GM19397 (cell line): Measurements from ENCODE around the gene GALNT18.

Experiments used
- ATAC-seq: cut with Tn5 transposase; IDR thresholded peaks from one replicate; pipeline ENCODE4 v1.9.1; 2021; ENCODE audit warnings: mild to moderate bottlenecking, moderate library complexity; ENCODE audit not compliant: unreplicated experiment

GALNT18 gene

DNA sequence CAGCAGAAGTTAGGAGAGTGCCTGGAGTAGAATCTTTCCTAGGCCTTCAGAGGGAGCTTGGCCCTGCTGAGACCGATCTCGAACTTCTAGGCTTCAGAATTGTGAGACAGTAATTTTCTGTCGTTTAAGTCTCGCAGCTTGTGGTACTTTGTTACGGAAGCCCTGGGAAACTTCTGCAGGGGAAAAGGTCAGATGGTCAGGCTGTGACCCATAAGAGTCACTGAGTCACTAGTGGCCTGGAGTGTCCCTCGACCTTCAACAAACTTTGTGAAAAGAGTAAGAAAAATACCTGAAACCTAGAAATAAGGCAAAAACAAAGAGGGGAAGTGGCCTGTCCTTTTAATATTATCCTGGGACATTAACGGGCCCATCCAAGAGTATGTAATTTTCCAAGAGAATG is 303.3 kb downstream of the GALNT18 start:
- ATAC-seq, result no peak

DNA sequence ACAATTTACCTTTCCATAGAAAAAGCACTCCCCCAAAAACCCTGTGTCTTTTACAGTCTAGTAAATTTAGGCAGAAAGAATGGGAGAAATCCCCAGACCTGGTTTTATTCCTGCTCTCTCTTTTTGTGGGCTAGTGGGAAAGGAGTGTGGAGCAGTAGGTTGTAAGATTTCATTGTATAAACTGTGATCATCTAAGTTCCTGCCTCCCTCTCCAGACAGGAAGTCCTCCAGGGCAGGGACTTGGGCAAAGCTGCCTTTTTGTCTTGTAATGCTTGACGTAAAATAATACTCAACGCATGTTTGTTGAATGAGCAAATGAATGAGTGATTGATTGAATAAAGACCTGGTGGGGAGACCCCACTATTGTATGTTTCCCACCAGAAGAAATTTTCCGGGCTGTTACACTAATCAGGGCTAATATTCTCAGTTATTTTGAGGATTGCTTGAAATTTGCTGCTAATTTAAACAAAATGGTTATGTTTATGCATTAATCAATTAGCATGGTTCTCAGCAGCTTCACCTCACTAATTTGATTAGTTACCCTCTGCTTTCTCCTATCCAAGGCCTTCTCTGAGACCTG is 305.1 kb downstream of the GALNT18 start:
- no peak for ATAC-seq

DNA sequence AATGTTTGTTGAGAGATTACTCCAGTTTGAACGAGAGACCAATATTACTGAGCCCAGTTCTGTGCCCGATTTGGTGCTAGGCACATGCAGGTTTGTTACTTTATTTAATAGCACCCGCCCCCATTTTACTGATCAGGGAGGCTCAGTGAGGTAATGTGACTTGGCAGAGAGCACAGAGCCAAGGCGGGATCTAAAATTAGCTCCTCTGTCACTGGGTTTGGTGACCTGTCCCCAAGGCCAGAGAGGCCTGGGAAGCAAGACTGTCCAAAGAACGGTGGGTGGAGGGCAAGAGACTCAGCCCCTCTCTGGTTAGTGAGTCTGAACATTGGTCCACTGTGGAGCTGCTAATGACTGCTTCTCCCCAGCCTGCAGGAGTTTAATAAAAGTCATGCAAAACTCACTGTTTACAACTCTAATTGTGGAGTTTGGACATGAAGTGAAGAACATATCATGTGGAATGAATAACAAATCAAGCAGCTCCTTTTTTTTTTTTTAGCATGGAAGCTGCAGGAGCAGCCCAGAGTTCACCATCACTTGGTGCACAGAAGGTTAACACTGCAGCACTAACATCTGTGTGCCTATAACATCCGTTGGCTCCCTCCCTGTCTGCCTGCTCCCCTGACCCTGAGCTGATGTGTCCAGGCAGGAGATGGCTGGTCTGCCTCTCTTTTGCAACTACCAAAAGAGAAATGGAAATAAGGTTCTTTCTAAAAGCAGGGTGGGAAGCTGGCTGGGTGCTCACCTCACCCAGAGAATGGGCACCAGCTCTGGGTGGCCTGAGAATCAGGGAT is 307.7 kb downstream of the GALNT18 start:
- ATAC-seq, result no peak

- ATAC-seq, result no peak
Measured at GRCh38 chr11:11313426-11313825, 308.4 kb downstream of the GALNT18 start.

DNA sequence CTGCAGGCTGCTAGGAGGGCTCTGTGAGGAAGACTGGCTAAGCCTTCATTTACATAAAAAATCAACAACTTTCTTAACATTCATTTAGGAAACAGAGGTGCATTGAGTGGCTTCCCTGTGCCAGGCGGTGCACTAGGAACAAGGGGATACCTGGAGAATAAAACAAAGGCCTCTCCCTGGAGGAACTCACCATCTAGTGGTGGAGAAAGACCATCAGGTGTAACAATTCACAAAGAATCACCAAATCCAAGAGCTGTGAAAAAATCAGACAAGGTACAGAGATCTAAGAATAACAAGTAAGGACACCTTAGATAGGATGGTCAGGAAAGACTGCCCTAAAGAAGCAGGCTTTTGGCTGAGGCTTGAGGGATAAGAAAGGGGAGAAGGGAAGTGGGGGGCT is 309.1 kb downstream of the GALNT18 start:
- ATAC-seq, result no peak

DNA sequence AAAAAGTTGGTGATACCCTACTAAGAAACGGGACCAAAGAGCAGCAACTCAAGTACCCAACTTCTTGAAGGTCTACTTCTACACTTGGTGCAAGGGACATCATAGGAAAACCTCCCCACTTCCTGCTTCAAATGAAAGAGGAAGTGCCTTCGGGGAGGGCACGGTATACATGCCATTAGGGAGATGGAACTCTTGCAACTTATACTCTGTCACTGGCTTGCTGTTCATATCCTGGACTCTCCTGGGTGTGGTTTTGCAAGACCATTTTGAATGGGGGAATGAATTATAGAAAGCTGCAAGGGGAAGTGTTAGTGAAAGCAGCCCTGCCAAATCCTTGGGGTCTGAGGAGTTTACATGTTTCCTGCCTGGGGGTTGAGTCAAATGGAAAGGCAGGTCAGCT is 310.6 kb downstream of the GALNT18 start:
- no peak for ATAC-seq

DNA sequence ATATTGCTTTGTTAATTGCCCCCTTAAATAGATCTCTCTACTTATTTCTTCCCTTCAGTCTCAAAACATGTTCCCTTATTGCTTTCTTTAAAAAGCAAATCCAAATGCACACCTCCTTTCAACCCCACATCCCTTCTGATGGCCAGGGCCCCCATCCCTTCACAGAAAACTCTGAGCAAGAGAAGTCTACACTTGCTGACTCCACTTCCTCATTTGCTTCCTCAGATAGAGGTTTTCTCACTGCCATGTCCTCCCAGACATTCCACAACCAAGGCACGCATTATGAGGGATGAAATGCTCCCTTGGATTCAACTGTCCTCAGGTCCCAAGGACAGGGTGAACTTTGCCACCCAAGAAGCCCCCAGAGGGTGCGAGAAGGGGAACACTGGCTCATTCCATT is 311.9 kb downstream of the GALNT18 start:
- ATAC-seq, result no peak

DNA sequence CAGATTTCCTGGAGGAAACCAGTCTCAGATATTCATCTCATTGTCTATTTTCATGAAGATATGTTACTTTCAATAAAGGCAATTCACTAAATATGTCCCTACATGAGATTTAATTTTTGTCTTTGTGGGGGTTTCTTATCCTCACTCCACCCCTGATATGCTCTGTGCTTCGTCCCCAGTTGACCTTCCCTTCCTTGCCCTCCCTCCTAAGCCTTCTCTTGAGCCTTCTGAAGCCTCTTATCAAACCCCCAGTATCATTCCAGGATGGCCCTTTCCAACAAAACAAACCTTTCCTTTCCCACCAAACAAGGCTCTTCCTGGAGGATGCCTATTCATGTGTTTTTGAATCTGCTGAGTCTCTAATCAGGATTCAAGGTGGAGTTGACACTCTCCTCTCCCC is 313.6 kb downstream of the GALNT18 start:
- ATAC-seq, result no peak

DNA sequence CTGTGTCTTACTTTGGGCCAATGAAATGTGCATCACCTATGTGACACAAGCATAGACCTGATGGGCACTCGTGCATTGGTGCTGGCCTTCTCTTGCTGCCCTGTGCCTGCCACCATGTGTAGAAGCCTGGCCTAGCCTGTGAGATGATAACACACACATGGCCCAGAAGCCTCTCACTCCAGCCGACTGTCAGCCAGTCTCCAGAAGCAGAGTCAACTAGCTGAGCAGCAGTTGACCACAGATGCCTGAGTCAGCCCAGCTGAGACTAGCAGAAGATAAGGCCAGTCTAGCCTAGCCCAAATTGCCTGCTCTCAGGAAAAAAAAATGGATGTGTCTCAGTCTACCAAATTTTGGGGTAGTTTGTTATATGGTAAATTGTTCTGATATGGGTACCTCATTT is 314.9 kb downstream of the GALNT18 start:
- ATAC-seq, result no peak

- ATAC-seq, result no peak
Measured at GRCh38 chr11:11304550-11304949, 317.3 kb downstream of the GALNT18 start.

DNA sequence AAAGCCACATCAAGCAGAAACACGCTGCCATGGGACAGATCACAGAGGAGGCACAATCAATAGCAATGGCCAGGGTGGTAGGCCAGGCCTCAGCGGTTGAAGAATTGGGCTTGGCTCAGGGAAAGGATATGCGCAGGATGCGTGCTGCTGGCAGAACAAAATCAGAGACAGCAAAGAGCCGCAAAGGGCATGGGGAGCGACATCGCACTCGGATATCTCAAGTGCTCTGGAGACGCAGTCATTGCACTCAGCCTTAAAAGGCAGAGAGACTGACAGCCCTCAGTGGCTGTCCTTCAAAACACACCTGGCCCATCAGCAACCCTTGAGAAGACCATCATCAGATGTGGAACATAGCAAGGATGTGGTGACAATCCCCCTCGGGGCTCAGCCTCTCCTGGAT is 319.2 kb downstream of the GALNT18 start:
- no peak for ATAC-seq

DNA sequence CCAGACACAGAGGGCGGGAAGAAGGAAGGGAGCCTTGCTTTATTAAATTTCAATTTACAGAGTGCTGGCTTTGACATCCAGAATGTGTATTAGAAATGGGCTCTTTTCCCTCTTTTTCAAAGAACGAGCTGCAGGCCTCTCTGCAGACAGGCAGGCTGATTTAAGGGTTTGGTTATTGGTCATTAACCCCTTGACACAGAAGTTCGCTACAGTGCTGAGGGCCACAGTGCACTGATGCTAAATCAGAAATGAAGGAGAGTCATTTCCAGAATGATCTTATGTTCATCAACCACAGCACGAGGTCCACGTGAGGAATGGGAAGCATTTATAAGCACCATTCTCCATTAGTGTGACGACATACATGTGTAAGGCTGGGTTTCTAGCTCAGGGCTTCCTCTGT is 320.6 kb downstream of the GALNT18 start:
- ATAC-seq, result no peak

GRCh38 chr11:11297578-11297977 is 324.2 kb downstream of the GALNT18 start:
- ATAC-seq, result no peak

GRCh38 chr11:11296434-11296833 is 325.4 kb downstream of the GALNT18 start:
- no peak for ATAC-seq

DNA sequence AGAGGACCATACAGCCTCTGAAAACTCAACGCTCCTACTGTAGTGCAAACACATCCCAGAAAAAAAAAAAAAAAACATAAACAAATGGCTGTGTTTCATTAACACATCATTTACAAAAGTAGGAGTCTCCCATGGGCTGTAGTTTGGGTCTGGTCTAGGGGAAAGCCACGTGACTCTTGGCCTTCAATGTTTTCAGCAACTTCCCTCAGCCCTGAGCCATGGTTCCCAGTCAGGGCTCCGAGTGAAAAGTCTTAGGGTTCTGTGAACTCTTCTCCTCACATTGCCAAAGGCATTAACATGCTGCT is 327.3 kb downstream of the GALNT18 start:
- no peak for ATAC-seq

GRCh38 chr11:11293798-11294550 is 327.8 kb downstream of the GALNT18 start:
- no peak for ATAC-seq

DNA sequence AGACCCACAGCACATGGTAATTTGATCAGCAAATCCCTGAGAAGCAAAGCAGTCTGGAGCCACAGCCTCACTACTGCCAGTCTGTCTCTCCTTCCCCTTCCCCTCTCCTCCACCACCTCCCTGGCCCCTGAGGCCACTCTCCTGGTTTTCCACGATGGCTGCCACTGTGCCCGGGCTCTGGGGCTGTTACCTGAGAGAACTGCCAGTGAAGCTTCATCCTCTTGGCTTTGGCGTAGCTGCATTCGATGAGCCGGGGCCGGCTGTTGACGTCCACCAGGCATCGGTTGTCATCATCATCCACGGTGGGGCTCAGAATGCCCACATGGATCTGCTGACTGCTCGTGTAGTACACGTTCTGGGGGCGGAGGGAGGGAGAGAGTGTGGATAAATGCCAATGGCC is 329.0 kb downstream of the GALNT18 start:
- ATAC-seq, result no peak

- no peak for ATAC-seq
Measured at GRCh38 chr11:11291041-11292015, 330.5 kb downstream of the GALNT18 start.

DNA sequence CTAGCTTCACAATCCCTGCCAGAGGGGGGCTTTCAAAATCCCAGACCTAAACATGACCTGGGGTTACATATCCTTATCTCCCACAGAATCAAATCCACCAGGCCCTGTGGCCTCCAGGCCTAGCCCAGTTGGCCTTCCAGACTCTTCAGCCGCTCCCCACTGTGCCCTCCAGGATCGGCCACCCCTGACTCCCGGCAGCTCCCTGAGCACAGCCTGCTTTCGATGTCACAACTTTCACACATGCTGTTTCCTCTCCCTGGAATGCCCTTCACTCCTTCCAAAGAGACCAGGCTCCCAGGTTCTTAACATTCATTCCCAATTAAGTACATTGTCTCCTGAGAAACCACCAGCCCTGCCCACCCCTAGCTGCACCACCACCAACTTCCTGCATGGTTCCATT is 331.5 kb downstream of the GALNT18 start:
- no peak for ATAC-seq

DNA sequence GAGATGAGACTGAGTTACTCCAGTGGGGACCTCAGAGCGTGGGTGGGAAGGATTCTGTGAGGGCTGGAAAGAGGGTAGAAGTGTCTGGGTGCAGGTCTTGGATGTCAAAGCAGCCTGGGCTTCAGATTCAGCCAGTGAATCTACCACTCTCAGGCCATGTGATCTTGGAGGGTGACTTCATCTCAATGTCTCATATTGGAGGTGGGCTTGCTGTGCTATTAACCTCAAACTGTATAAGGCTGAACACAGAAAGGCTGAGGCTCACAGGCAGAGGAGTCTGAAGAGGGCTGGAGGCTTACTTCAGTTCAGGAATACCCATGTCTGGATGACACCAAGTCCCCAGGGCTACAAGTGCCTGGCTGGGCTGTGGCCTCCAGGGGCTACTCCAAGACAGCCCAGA is 332.1 kb downstream of the GALNT18 start:
- no peak for ATAC-seq

DNA sequence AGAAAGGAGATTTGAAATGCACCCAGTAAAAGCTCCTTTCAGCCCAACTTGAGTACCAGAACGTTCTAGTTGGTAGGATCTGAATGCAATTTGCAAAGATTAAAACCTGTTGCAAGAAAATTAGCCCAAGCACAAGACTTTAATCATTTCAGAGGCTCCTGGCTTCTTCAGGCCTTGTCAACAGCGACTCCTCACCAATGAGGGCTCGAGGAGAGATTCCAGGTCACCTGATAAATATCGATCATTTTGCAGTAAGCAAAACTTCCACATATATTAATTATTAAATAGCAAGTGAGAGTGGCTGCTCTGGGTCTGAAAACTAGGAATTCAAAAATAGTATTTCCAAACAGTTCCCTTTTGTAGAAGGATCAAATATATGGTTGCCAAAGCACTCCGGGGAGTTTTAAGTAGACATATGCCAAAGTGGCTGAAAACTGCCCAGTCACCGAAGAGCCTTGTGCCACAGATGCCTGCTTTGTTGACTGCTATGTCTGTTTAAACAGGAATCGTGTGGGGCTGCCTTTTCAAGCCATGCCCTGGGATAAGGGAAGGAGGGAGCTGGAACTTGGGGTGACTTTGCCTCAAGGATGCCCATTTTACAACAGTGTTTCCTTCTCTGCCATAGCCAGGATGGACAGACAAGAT is 332.7 kb downstream of the GALNT18 start:
- ATAC-seq, result no peak
